Measurements from ENCODE around the gene SYNC. TPM values are rescaled to one million over a fixed set of nuclear protein-coding genes. Genes with fewer than 3 reads are reported as not detected.
A peak's percentile ranks its signal among the peaks of the same experiment; 100 is the strongest.

SYNC gene
- total and polyA plus RNA-seq, 10 of the 15 experiments (the other 5 are each of a cell fraction or from before 2014, with no cell fraction given), result 0.04 to 0.12 (median 0.05) TPM; not detected in 7

DNA sequence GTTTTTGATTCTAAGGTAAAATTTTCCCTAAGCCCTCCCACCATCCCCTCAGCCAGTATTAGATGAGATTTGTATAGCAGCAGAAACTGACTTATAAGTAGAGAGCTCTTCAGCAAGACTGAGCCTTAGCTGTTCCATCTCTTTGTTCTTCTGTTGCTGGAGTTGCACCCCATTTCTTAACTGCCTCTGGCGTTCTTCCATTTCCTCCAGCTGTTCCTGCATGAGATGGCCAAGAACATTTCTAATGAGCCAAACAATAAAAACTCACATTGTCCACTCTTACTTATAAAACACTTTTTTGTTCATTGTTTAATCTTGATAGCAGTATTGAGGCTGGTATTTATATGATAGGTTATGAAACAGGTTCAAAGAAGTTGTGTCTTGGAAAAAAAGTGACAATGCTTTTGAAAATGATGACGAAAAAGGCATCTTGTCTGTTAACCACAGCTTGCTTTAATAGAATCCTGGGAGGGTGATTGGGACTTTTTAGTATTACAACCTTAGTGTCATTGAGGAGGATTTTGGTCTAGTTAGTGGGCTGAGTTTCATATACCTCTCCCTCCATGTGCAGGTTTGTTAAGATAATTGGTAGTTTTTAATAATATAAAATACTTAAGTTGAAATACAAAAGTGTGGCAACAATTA is 18.3 kb downstream of the SYNC start (continued):
- TF ChIP-seq, protein P1, sequence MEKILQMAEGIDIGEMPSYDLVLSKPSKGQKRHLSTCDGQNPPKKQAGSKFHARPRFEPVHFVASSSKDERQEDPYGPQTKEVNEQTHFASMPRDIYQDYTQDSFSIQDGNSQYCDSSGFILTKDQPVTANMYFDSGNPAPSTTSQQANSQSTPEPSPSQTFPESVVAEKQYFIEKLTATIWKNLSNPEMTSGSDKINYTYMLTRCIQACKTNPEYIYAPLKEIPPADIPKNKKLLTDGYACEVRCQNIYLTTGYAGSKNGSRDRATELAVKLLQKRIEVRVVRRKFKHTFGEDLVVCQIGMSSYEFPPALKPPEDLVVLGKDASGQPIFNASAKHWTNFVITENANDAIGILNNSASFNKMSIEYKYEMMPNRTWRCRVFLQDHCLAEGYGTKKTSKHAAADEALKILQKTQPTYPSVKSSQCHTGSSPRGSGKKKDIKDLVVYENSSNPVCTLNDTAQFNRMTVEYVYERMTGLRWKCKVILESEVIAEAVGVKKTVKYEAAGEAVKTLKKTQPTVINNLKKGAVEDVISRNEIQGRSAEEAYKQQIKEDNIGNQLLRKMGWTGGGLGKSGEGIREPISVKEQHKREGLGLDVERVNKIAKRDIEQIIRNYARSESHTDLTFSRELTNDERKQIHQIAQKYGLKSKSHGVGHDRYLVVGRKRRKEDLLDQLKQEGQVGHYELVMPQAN (conservative IDR thresholded peaks at IDR 0.05), result no peak
- no peak for TF ChIP-seq SMC3 (IDR thresholded peaks at IDR 0.05; ENCODE audit: borderline replicate concordance, low read length)
- TF ChIP-seq SMAD5 (IDR thresholded peaks at IDR 0.05; ENCODE audit: low read depth), result 0 out of 2 replicates have a peak, but pooled peaks have one; percentile 10

DNA sequence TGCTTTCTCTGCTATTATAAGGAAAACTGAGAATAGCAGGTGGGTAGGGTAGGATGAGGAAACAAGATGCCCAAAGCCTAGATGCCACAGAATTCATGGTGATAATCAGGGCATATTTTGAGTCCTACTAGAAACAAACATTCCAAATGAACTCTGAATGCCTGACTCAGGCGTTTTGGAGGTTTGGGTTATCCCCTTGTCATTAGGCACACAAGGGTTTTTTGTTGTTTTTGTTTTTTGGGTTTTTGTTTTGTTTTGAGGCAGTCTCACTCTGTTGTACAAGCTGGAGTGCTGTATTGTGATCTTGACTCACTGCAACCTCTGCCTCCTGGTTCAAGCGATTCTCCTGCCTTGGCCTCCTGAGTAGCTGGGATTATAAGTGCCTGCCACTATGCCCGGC is 19.2 kb downstream of the SYNC start:
- no peak for ATAC-seq
- no peaks in the 10 kb centered on the region for H3K79me2 ChIP-seq (ENCODE audit: control insufficient read depth, insufficient read depth, low read length)
- WGBS (ENCODE audit: insufficient coverage, insufficient replicate concordance, low lambda C conversion rate, missing lambda C conversion rate), result 83% methylated on average over 3 of the region's 3 CpGs
- ChIA-PET CTCF (interaction anchor here (0.8 kb wide), 1 partner anchor 15 kb away, joined by 3 read pairs; no protein-coding TSS in a partner anchor), SMC1A (ENCODE audit: uncharacterized antibody, unreplicated experiment) (interaction anchor here (1.2 kb wide), 1 partner anchor 71 kb away, joined by 3 read pairs; no protein-coding TSS in a partner anchor), POLR2A (interaction anchor here (1.4 kb wide), 1 partner anchor 12 kb away, joined by 4 read pairs; no protein-coding TSS in a partner anchor), RAD21 (ENCODE audit: unreplicated experiment) (no interaction called here)
- no peaks in the 10 kb centered on the region for H3K27me3 ChIP-seq (replicated peaks in 1 of 2; ENCODE audit: control insufficient read depth in 2 of 2, insufficient read depth in 2 of 2, low read length in 1 of 2)
- intact Hi-C loops (cut with micrococcal nuclease; ENCODE audit: unreplicated experiment) (no loop called here), in situ Hi-C loops (cut with MboI) (no loop called here)
- peaks cover 4 to 21% of the 10 kb centered on the region in 2 experiments for H3K36me3 ChIP-seq (ENCODE audit: control insufficient read depth in 2 of 2, insufficient read depth in 2 of 2, low read length in 1 of 2)
- no peak overlapping the region for H3K4me2 ChIP-seq (ENCODE audit: control insufficient read depth, insufficient read depth)
- H3K4me3 ChIP-seq, result no peak overlapping the region
- no peak overlapping the region for H3K9ac ChIP-seq (ENCODE audit: control insufficient read depth, insufficient read depth, low read length)
- no peak for FAIRE-seq
- no peak overlapping the region for H2AFZ ChIP-seq (ENCODE audit: control insufficient read depth, low read depth, low read length)
- H3K27ac ChIP-seq (ENCODE audit: control insufficient read depth, insufficient read depth), result no peak overlapping the region
- no peaks in the 10 kb centered on the region for H3K4me1 ChIP-seq (ENCODE audit: control insufficient read depth, insufficient read depth, low read length)
- no peaks in the 10 kb centered on the region for H4K20me1 ChIP-seq (ENCODE audit: control insufficient read depth, insufficient read depth)
- no peaks in the 10 kb centered on the region for H3K9me3 ChIP-seq (replicated peaks; ENCODE audit: control insufficient read depth, insufficient read depth, low read length)
- no TSS peak for BruUV-seq (replicated peaks)
- DNase-seq (ENCODE audit: low read depth, low spot score), result no peak
- no peak for TF ChIP-seq USF2 (IDR thresholded peaks at IDR 0.05; ENCODE audit: borderline replicate concordance, low read depth, low read length)
- no peak for TF ChIP-seq ZBTB40 (IDR thresholded peaks at IDR 0.05; ENCODE audit: borderline replicate concordance)
- TF ChIP-seq, protein P2, sequence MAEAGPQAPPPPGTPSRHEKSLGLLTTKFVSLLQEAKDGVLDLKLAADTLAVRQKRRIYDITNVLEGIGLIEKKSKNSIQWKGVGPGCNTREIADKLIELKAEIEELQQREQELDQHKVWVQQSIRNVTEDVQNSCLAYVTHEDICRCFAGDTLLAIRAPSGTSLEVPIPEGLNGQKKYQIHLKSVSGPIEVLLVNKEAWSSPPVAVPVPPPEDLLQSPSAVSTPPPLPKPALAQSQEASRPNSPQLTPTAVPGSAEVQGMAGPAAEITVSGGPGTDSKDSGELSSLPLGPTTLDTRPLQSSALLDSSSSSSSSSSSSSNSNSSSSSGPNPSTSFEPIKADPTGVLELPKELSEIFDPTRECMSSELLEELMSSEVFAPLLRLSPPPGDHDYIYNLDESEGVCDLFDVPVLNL (IDR thresholded peaks at IDR 0.05; ENCODE audit: low read depth, low read length), result no peak
- TF ChIP-seq SUZ12 (IDR thresholded peaks at IDR 0.05; ENCODE audit: unreplicated experiment), result no peak
- TF ChIP-seq, protein P3, sequence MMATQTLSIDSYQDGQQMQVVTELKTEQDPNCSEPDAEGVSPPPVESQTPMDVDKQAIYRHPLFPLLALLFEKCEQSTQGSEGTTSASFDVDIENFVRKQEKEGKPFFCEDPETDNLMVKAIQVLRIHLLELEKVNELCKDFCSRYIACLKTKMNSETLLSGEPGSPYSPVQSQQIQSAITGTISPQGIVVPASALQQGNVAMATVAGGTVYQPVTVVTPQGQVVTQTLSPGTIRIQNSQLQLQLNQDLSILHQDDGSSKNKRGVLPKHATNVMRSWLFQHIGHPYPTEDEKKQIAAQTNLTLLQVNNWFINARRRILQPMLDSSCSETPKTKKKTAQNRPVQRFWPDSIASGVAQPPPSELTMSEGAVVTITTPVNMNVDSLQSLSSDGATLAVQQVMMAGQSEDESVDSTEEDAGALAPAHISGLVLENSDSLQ (IDR thresholded peaks at IDR 0.05), result no peak
- TF ChIP-seq MYC (IDR thresholded peaks at IDR 0.05; ENCODE audit: insufficient read depth, insufficient read length, insufficient replicate concordance, low read length, severe bottlenecking), result no peak

Measured in GM12878 (cell line).